Endothelial cell of umbilical vein (primary cell): ENCODE data around the gene SRP14. TPM values are rescaled to one million over a fixed set of nuclear protein-coding genes. Genes with fewer than 3 reads are reported as not detected.
"Not testable (repeated sequence)": the region's sequence is repeated elsewhere in the genome, so short reads cannot be mapped to it uniquely, and the experiment has no call there.

Source experiments
- BruUV-seq: library from RNA; stranded (reverse); fragments of 400-500 nt; replicated peaks from 2 replicates; lab custom pipeline; 2021; lab: Mats Ljungman, UMichigan
- CTCF ChIA-PET: fragments of 300-600, 350-600 bp; sonication (Branson Sonifier 250); formaldehyde crosslinking; loops from one replicate; lab custom pipeline; 2021; ENCODE audit warnings: antibody characterized with exemption, inconsistent platforms; lab: Charles Lee
- POLR2A ChIA-PET: fragments of 300-600, 350-600 bp; sonication (Branson Sonifier 250); formaldehyde crosslinking; loops from one replicate; lab custom pipeline; 2021; ENCODE audit warnings: antibody characterized with exemption, inconsistent platforms; lab: Charles Lee
- DNase-seq: peaks from one replicate; pipeline ENCODE4 v3.0.0-alpha.2; 2011; ENCODE audit warnings: low read depth, low spot score
- FAIRE-seq: peaks from 2 replicates; lab custom pipeline; 2011; peaks lifted over from hg19 to GRCh38; lab: Jason Lieb, UNC
- H2AFZ ChIP-seq: 2 replicates; pipeline ENCODE4 v1.6.0; 2012; ENCODE audit warnings: low read depth, low read length, control low read depth, inconsistent platforms
- H3K27ac ChIP-seq: 2 replicates; pipeline ENCODE4 v1.5.1; 2011; ENCODE audit warnings: low read depth, mild to moderate bottlenecking, control low read depth, low read length, moderate library complexity; ENCODE audit not compliant: insufficient read depth
- H3K27me3 ChIP-seq, 2 experiments: 2 replicates each; pipeline versions ENCODE4 v1.6.0 to v1.6.1; 2011; ENCODE audit warnings: low read length in 2 of 2, mixed read lengths in 1 of 2; ENCODE audit not compliant: control insufficient read depth in 2 of 2, insufficient read depth in 2 of 2
- H3K36me3 ChIP-seq, 2 experiments: 2 replicates in 1 of 2; 3 replicates in 1 of 2; pipeline ENCODE4 v1.5.1; 2011; ENCODE audit warnings: low read length in 2 of 2, mild to moderate bottlenecking in 1 of 2, moderate library complexity in 1 of 2; ENCODE audit not compliant: control insufficient read depth in 2 of 2, insufficient read depth in 2 of 2; ENCODE audit errors: extremely low read depth in 1 of 2
- H3K4me1 ChIP-seq: 3 replicates; pipeline ENCODE4 v1.5.1; 2011; ENCODE audit warnings: mild to moderate bottlenecking, low read length; ENCODE audit not compliant: control insufficient read depth, insufficient read depth; ENCODE audit errors: extremely low read depth
- H3K4me2 ChIP-seq: 2 replicates; pipeline ENCODE4 v1.6.1; 2011; ENCODE audit warnings: low read length, control low read depth, mixed read lengths; ENCODE audit not compliant: insufficient read depth
- H3K4me3 ChIP-seq, 3 experiments: fragments of 200-600 bp in 1 of 3; sonication (generic), shearing (Covaris generic) in 1 of 3; replicated peaks in 1 of 3; 2 replicates each; pipeline ENCODE4 v1.5.1; 2011 to 2016; ENCODE audit warnings: control low read depth in 3 of 3, low read length in 3 of 3, mild to moderate bottlenecking in 2 of 3, inconsistent platforms in 1 of 3, low read depth in 1 of 3, moderate library complexity in 1 of 3; ENCODE audit not compliant: insufficient read depth in 1 of 3
- H3K79me2 ChIP-seq: 2 replicates; pipeline ENCODE4 v1.6.0; 2012; ENCODE audit warnings: low read length, inconsistent platforms; ENCODE audit not compliant: control insufficient read depth, insufficient read depth
- H3K9ac ChIP-seq: replicated peaks from 2 replicates; pipeline ENCODE3; 2011; ENCODE audit warnings: low read length, control low read depth; ENCODE audit not compliant: insufficient read depth; ENCODE audit errors: extremely low read depth
- H3K9me1 ChIP-seq: replicated peaks from 3 replicates; pipeline ENCODE4 v1.6.0; 2011; ENCODE audit warnings: mild to moderate bottlenecking, low read length; ENCODE audit not compliant: control insufficient read depth, insufficient read depth; ENCODE audit errors: extremely low read depth
- H3K9me3 ChIP-seq: replicated peaks from 2 replicates; pipeline ENCODE4 v1.5.1; 2012; ENCODE audit warnings: low read length, inconsistent platforms; ENCODE audit not compliant: control insufficient read depth, insufficient read depth
- H4K20me1 ChIP-seq: replicated peaks from 2 replicates; pipeline ENCODE3; 2011; ENCODE audit warnings: mild to moderate bottlenecking, low read length; ENCODE audit not compliant: control insufficient read depth, insufficient read depth; ENCODE audit errors: extremely low read depth
- MAX ChIP-seq: IDR thresholded peaks from 2 replicates; pipeline ENCODE4 v1.6.1; 2011; ENCODE audit not compliant: insufficient read depth, insufficient read length
- dilution Hi-C: fragments of 300-500 bp; cut with MboI; formaldehyde crosslinking; loops from one replicate; pipeline ENCODE4 v1.15.0; 2019; ENCODE audit warnings: low sequenced_read_pairs; ENCODE audit not compliant: extremely low pct_ligation_motif_present
- intact Hi-C: fragments of 100-400 bp; cut with micrococcal nuclease; formaldehyde crosslinking; loops from one replicate; pipeline ENCODE4 v1.10.0; 2022
- polyA plus RNA-seq, 4 experiments: library from polyadenylated mRNA; depleted of rRNA in 3 of 4; stranded (reverse) in 3 of 4; unstranded in 1 of 4; fragments of >200 nt; gene quantifications; 2 replicates each; pipeline versions ENCODE4 v1.2.1 to v1.2.3, GENCODE V29; 2011 to 2012; ENCODE audit warnings: missing spikeins in 1 of 4
- total RNA-seq: library from RNA; stranded (reverse); gene quantifications from 2 replicates; pipeline ENCODE4 v1.2.3, GENCODE V29; 2021

SRP14 gene
- total and polyA plus RNA-seq, 2 donors (not counting 3 experiments of a cell fraction or from before 2014, with no cell fraction given) = 220 to 330 TPM

DNA sequence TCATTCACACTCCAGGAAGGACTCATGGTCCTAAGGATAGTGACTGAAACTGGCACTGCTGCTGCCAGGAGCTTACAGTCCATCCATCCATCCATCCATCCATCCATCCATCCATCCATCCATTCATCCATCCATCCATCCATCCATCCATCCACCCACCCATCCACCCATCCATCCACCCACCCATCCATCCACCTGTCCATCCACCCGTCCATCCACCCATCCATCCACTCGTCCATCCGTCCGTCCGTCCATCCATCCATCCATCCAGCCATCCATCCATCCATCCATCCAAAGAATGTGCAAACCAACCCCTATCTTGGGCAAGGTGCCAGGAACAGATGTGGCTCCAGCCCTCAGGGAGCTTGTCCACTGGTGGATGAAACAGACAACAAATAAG is 46.0 kb downstream of the SRP14 start:
- H3K9me1 ChIP-seq, H2AFZ ChIP-seq, H3K4me3 ChIP-seq, H4K20me1 ChIP-seq, POLR2A ChIA-PET, DNase-seq, intact Hi-C loops, H3K27ac ChIP-seq, H3K79me2 ChIP-seq, H3K9me3 ChIP-seq, BruUV-seq, H3K4me1 ChIP-seq, CTCF ChIA-PET, FAIRE-seq, dilution Hi-C loops, H3K27me3 ChIP-seq, H3K9ac ChIP-seq, H3K4me2 ChIP-seq: not testable (repeated sequence)
- peaks cover 12 to 18% of the 10 kb centered on the region in 2 experiments for H3K36me3 ChIP-seq

- Histone ChIP-seq H3K79me2 (no peaks in the 10 kb centered on the region), H3K36me3 (peaks cover 15 to 25% of the 10 kb centered on the region in 2 experiments), H3K4me1 (no peaks in the 10 kb centered on the region), H3K9me3 (no peaks in the 10 kb centered on the region), H3K4me3 (no peak overlapping the region), H3K27ac (no peak overlapping the region), H4K20me1 (no peaks in the 10 kb centered on the region), H3K27me3 (no peaks in the 10 kb centered on the region), H3K4me2 (no peak overlapping the region), H3K9me1 (no peaks in the 10 kb centered on the region), H2AFZ (no peak overlapping the region), H3K9ac (no peak overlapping the region)
- dilution Hi-C loops = no loop called here
- ChIA-PET POLR2A (no interaction called here), CTCF (no interaction called here)
- TF ChIP-seq MAX = no peak
- BruUV-seq = no TSS peak
- FAIRE-seq (no peak), DNase-seq (no peak)
- intact Hi-C loops = no loop called here
Observed at GRCh38 chr15:39990706-39991105, 48.3 kb downstream of the SRP14 start.
